Right cardiac atrium (tissue), 5 donors: Measurements from ENCODE around the gene WDR90. TPM values are rescaled to one million over a fixed set of nuclear protein-coding genes. Genes with fewer than 3 reads are reported as not detected.

Source experiments
- ATAC-seq, 2 donors: fragments of 200-7000 bp; cut with Tn5 transposase; one replicate each; pipeline versions ENCODE4 v1.8.0 to v1.9.1; 2020; ENCODE audit warnings: moderate library complexity in 2 of 2, mild to moderate bottlenecking in 1 of 2
- DNase-seq, 3 donors: peaks; one replicate each; pipeline ENCODE4 v3.0.0-alpha.2; 2020
- H3K27ac ChIP-seq: one replicate; pipeline ENCODE4 v1.5.1; 2013; ENCODE audit warnings: mild to moderate bottlenecking, low read length, control low read depth, moderate library complexity
- H3K27me3 ChIP-seq: one replicate; pipeline ENCODE4 v1.6.1; 2013; ENCODE audit not compliant: control insufficient read depth, insufficient read depth
- H3K4me1 ChIP-seq: one replicate; pipeline ENCODE4 v1.6.1; 2013; ENCODE audit warnings: low read length; ENCODE audit not compliant: control insufficient read depth, insufficient read depth
- H3K4me3 ChIP-seq: one replicate; pipeline ENCODE4 v1.5.1; 2013; ENCODE audit warnings: low read length, control low read depth
- H3K9me3 ChIP-seq: one replicate; pipeline ENCODE4 v1.6.1; 2013; ENCODE audit warnings: low read length; ENCODE audit not compliant: control insufficient read depth
- WGBS: extraction: QIAGEN DNeasy Blood & Tissue Kit; methylation state at CpG from one replicate; pipeline ENCODE4 v1.1.7; 2013; 5-methylcytosine and 5-hydroxymethylcytosine counted together
- intact Hi-C, 4 donors: fragments of 100-400 bp; cut with DNase I; formaldehyde crosslinking; loops; one replicate each; pipeline versions ENCODE4 v1.11.0 to v1.14.0; 2022 to 2023
- polyA plus RNA-seq: library from polyadenylated mRNA; stranded (reverse); fragments of 200-250 nt; gene quantifications from one replicate; pipeline ENCODE4 v1.2.3, GENCODE V29; 2013
- total RNA-seq, 4 donors: library from RNA; stranded (reverse); fragmentation: NEBNext Ultra II Directional; extraction: Animal tissue kit (Norgen Biotek cat#: 25700); gene quantifications; one replicate each; pipeline ENCODE4 v1.2.1, GENCODE V29; 2021
- donor health status: healthy with polysubstance abuse.
- donor health status: DM: no; HTN: yes; CAD: no.
- donor health status: DM: no; HTN: no; CAD: no.
- donor health status: DM: no; HTN: yes; CAD: no; lungs with severe emphysema.
- donor health status: DM: yes; HTN: yes; CAD: no.

WDR90 gene
- total and polyA plus RNA-seq, 5 donors, result 8.1 to 13.7 (median 11.9) TPM

DNA sequence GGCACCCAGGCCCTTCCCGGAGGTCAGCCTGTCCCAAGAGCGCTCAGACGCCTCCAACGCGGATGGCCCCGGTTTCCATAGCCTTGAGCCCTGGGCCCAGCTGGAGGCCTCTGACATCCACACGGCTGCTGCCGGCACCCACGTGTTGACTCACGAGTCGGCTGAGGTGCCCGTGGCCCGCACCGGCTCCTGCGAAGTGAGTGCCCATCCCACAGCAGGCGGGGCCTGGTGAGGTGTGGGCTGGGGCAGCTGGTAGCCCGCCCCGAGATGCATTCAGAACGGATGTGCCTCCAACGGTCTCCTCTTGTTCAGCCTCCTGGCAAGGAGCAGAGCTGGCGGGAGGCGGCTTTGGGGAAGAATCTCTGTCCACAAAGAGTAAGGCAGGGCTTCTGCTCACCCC is 2.7 kb downstream of the WDR90 start:
- intact Hi-C loops, result no loop called here
- H3K4me3 ChIP-seq, result no peak overlapping the region
- no peak for ATAC-seq
- DNase-seq, result no peak
- 89% methylated on average over 22 of the region's 22 CpGs for WGBS
- H3K4me1 ChIP-seq, result peaks cover 3% of the 10 kb centered on the region
- H3K9me3 ChIP-seq, result no peaks in the 10 kb centered on the region
- H3K27ac ChIP-seq, result no peak overlapping the region
- H3K27me3 ChIP-seq, result no peaks in the 10 kb centered on the region

GRCh38 chr16:652454-653305 is 3.5 kb downstream of the WDR90 start:
- DNase-seq (no peak), ATAC-seq (no peak)
- 85% methylated on average over 28 of the region's 28 CpGs for WGBS
- no peaks in the 10 kb centered on the region for H3K27me3 ChIP-seq
- H3K4me3 ChIP-seq, result no peak overlapping the region
- intact Hi-C loops, result no loop called here
- H3K4me1 ChIP-seq, result peaks cover 3% of the 10 kb centered on the region
- no peaks in the 10 kb centered on the region for H3K9me3 ChIP-seq
- H3K27ac ChIP-seq, result no peak overlapping the region

GRCh38 chr16:654034-654433 is 4.9 kb downstream of the WDR90 start:
- Histone ChIP-seq H3K9me3 (no peaks in the 10 kb centered on the region), H3K27me3 (no peaks in the 10 kb centered on the region), H3K4me1 (no peaks in the 10 kb centered on the region), H3K27ac (no peak overlapping the region), H3K4me3 (no peak overlapping the region)
- ATAC-seq (no peak), DNase-seq (no peak)
- WGBS, result 91% methylated on average over 12 of the region's 12 CpGs
- intact Hi-C loops, result no loop called here

DNA sequence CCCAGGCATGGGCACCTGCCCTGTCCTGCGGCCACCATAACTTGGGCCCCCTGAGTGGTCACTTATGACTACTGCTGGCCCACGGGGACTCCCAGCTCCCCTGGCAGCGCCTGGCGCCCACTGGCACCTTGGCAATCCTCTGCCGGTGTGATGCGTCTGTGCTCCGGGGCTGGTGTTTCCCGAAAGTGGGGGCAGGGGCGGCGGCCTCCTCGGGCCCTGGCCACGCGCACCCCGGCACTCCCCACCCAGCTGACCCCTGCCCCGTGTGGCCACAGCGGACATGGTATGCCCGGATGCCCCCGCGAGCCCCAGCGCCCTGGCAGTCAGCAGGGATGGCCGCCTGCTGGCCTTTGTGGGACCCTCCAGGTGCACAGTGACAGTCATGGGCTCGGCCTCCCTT is 8.3 kb downstream of the WDR90 start:
- DNase-seq (no peak), ATAC-seq (no peak)
- intact Hi-C loops, result loop anchor here in 1 of 4 donors (5.0 kb wide), 1 partner anchor 75 kb away; no protein-coding TSS in a partner anchor
- Histone ChIP-seq H3K27me3 (no peaks in the 10 kb centered on the region), H3K27ac (no peak overlapping the region), H3K4me1 (no peaks in the 10 kb centered on the region), H3K9me3 (no peaks in the 10 kb centered on the region), H3K4me3 (no peak overlapping the region)
- 94% methylated on average over 22 of the region's 22 CpGs for WGBS

GRCh38 chr16:658679-659571 is 9.8 kb downstream of the WDR90 start:
- 91% methylated on average over 35 of the region's 35 CpGs for WGBS
- intact Hi-C loops, result loop anchor here in 1 of 4 donors (5.0 kb wide), 1 partner anchor 77 kb away; no protein-coding TSS in a partner anchor

DNA sequence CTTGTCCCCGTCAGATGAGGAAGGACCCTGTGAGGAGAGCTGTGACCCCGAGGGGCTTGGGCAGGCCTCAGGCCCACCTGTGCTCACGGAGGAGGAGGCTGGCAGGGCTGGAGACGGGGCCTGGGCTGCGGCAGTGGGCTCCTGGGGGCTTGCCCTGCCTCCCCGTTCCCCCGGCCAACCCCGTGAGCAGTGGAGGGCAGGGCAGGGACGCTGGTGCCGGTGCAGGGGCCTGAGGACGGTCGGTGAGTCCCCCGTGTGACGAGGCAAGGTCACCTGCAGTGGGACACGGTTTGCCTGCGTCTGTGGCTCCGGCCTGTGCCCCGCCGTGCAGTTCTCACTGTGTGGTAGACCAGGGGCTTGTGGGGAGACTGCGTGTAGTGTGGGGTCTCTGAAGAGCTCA is 10.5 kb downstream of the WDR90 start:
- Histone ChIP-seq H3K27ac (no peak overlapping the region), H3K4me1 (no peaks in the 10 kb centered on the region), H3K27me3 (no peaks in the 10 kb centered on the region), H3K4me3 (no peak overlapping the region), H3K9me3 (no peaks in the 10 kb centered on the region)
- intact Hi-C loops, result loop anchor here (5.0 to 10.0 kb wide), 4 partner anchors 72 to 265 kb away; partner anchors contain the start of gene NME4 (in 1 of the 4)
- DNase-seq, result no peak
- 87% methylated on average over 20 of the region's 20 CpGs for WGBS
- ATAC-seq, result peak in 1 of 2 donors; percentile 1

More at GRCh38 chr16:658679-659571, 9.8 kb downstream of the WDR90 start:
- DNase-seq (no peak), ATAC-seq (no peak)
- no peaks in the 10 kb centered on the region for H3K9me3 ChIP-seq
- H3K4me3 ChIP-seq, result no peak overlapping the region
- H3K27ac ChIP-seq, result no peak overlapping the region
- H3K4me1 ChIP-seq, result no peaks in the 10 kb centered on the region
- H3K27me3 ChIP-seq, result no peaks in the 10 kb centered on the region

- Histone ChIP-seq H3K4me1 (no peaks in the 10 kb centered on the region), H3K4me3 (no peak overlapping the region), H3K27me3 (no peaks in the 10 kb centered on the region), H3K27ac (peak overlapping the region; percentile 39), H3K9me3 (no peaks in the 10 kb centered on the region)
- peak in 1 of 2 donors; percentile 4 for ATAC-seq
- intact Hi-C loops, result loop anchor here in 3 of 4 donors (5.0 to 10.0 kb wide), 3 partner anchors 73 to 265 kb away; partner anchors contain the start of gene NME4 (in 1 of the 3)
- 58% methylated on average over 6 of the region's 6 CpGs for WGBS
- DNase-seq, result no peak
Measured at GRCh38 chr16:660132-660458, 10.9 kb downstream of the WDR90 start.

DNA sequence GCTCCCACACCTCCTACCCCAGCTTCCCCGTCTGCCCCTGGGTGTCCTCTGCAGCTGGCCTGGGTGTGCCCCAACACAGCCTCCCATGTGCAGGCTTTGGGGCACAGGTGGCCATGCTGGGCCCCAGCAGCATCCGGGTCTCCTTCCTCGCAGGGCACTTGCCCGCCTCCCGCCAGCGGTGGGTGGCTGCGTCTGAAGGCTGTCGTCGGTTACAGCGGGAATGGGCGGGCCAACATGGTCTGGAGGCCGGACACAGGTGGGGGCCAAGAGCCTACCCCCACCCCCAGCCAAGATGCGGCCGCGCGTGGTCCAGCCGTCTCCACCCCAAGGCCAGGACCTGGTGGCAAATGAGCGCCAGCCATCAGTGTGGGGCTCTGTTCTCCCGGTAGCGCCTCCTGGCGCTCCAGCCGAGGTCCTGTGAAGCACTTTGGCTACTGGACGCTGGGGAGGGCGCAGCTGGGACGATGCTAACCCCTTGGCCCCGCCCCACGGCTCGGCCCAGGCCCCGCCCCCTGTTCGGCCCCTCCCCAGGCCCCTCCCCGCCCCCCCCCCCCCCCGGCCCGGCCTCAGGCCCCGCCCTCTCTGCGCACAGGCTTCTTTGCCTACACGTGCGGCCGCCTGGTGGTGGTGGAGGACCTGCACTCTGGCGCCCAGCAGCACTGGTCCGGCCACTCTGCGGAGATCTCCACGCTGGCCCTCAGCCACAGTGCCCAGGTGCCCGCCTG is 11.5 kb downstream of the WDR90 start:
- intact Hi-C loops, result loop anchor here in 3 of 4 donors (5.0 to 10.0 kb wide), 3 partner anchors 73 to 266 kb away; partner anchors contain the start of gene NME4 (in 1 of the 3)
- Histone ChIP-seq H3K9me3 (no peaks in the 10 kb centered on the region), H3K27me3 (no peaks in the 10 kb centered on the region), H3K4me3 (no peak overlapping the region), H3K4me1 (no peaks in the 10 kb centered on the region), H3K27ac (peak overlapping the region; percentile 39)
- ATAC-seq, result peak; percentile 78 to 85
- WGBS, result 24% methylated on average over 40 of the region's 43 CpGs
- peak; percentile 88 to 96 (median 95) for DNase-seq

GRCh38 chr16:661184-661821 is 12.1 kb downstream of the WDR90 start:
- H3K4me3 ChIP-seq, result no peak overlapping the region
- WGBS, result 61% methylated on average over 35 of the region's 35 CpGs
- H3K27me3 ChIP-seq, result no peaks in the 10 kb centered on the region
- peak; percentile 2 to 4 for ATAC-seq
- H3K4me1 ChIP-seq, result no peaks in the 10 kb centered on the region
- H3K27ac ChIP-seq, result no peak overlapping the region
- H3K9me3 ChIP-seq, result no peaks in the 10 kb centered on the region
- no peak for DNase-seq
- intact Hi-C loops, result loop anchor here in 3 of 4 donors (5.0 to 10.0 kb wide), 3 partner anchors 74 to 267 kb away; partner anchors contain the start of gene NME4 (in 1 of the 3)

GRCh38 chr16:662095-662494 is 12.9 kb downstream of the WDR90 start:
- intact Hi-C loops, result loop anchor here in 3 of 4 donors (5.0 to 10.0 kb wide), 3 partner anchors 75 to 267 kb away; partner anchors contain the start of gene NME4 (in 1 of the 3)
- DNase-seq (no peak), ATAC-seq (no peak)
- Histone ChIP-seq H3K9me3 (no peaks in the 10 kb centered on the region), H3K4me1 (no peaks in the 10 kb centered on the region), H3K4me3 (no peak overlapping the region), H3K27me3 (no peaks in the 10 kb centered on the region), H3K27ac (no peak overlapping the region)
- WGBS, result 95% methylated on average over 19 of the region's 19 CpGs
